Thoracic aorta (tissue), 2 donors: ENCODE data around the gene CCDC195. TPM values are rescaled to one million over a fixed set of nuclear protein-coding genes. Genes with fewer than 3 reads are reported as not detected.

Source experiments
- ATAC-seq: fragments of 150-250 bp; one replicate; pipeline ENCODE4 v1.8.0; 2017; ENCODE audit warnings: low read depth; ENCODE audit not compliant: insufficient number of reproducible peaks, low FRiP score
- DNase-seq: peaks from one replicate; pipeline ENCODE4 v3.0.0-alpha.2; 2020; ENCODE audit warnings: low spot score
- H3K27ac ChIP-seq, 2 donors: fragments of 200-600 bp; sonication (generic); 1 replicate in 1 of 2; 2 replicates in 1 of 2; pipeline ENCODE4 v1.5.1; 2016; ENCODE audit warnings: mild to moderate bottlenecking in 2 of 2, moderate library complexity in 2 of 2
- H3K27me3 ChIP-seq: fragments of 200-600 bp; sonication (generic); replicated peaks from 2 replicates; pipeline ENCODE4 v1.6.0; 2016; ENCODE audit warnings: mild to moderate bottlenecking; ENCODE audit not compliant: insufficient read depth
- H3K36me3 ChIP-seq: fragments of 200-600 bp; sonication (generic); one replicate; pipeline ENCODE4 v1.5.1; 2016
- H3K4me1 ChIP-seq, 2 donors: fragments of 200-600 bp; sonication (generic); 1 replicate in 1 of 2; 2 replicates in 1 of 2; pipeline versions ENCODE4 v1.5.1 to v1.6.0; 2016; ENCODE audit warnings: low read depth in 2 of 2, mild to moderate bottlenecking in 1 of 2; ENCODE audit not compliant: control insufficient read depth in 1 of 2
- H3K4me3 ChIP-seq: fragments of 200-600 bp; sonication (generic); 2 replicates; pipeline ENCODE4 v1.5.1; 2016; ENCODE audit warnings: mild to moderate bottlenecking
- H3K9me3 ChIP-seq: fragments of 200-600 bp; sonication (generic); 2 replicates; pipeline ENCODE4 v1.5.1; 2016
- total RNA-seq, 2 donors: library from RNA; depleted of rRNA; stranded (reverse); fragments of >200 nt; gene quantifications; one replicate each; pipeline versions ENCODE4 v1.1.0 to v1.2.3, GENCODE V29; 2016
- TF ChIP-seq, protein P1 (sequence below): fragments of 200-600 bp; sonication (generic); IDR thresholded peaks from one replicate; pipeline ENCODE4 v1.5.1; 2019; ENCODE audit warnings: antibody characterized with exemption

Gene CCDC195
- total RNA-seq, 2 donors from 2014 or later, result not detected

DNA sequence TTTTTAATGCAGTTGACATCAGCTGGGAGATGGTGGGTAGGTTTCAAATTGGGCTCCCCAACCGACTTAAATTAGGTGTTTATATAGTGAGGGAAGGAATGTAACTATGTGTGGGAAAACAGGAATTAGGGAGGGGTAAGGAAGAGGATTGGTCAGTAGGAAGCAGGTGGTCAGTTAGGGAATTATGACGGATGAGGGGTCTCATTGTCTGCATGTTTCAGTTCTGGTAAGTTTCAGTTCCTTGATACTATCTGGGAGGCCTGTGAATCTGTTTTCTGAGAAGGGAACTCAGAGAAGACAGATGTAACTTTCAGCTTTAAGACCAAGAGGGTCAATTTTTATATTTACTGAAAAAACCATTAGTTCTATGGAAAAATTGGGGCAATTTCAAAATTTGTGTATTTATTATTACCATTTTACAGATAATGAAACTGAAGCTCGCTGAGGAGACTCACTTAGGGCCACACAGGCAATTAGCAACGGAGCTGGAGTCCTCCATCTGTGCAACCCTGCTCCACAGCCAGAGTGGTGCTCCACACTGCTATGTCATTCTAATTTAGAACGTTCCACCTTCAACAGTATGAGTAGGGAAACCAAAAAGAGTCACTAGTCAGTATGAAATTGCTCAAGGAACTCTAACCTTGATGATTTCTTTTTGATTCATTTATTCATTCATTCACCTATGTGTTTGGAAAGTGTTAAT lies 36.0 kb upstream of the CCDC195 start:
- no peak overlapping the region for H3K27ac ChIP-seq
- no peaks in the 10 kb centered on the region for H3K27me3 ChIP-seq
- H3K4me3 ChIP-seq, result no peak overlapping the region
- peaks cover 0 to 10% of the 10 kb centered on the region in 2 donors for H3K4me1 ChIP-seq
- no peak for DNase-seq
- ATAC-seq, result no peak
- H3K9me3 ChIP-seq, result no peaks in the 10 kb centered on the region
- TF ChIP-seq, protein P1, sequence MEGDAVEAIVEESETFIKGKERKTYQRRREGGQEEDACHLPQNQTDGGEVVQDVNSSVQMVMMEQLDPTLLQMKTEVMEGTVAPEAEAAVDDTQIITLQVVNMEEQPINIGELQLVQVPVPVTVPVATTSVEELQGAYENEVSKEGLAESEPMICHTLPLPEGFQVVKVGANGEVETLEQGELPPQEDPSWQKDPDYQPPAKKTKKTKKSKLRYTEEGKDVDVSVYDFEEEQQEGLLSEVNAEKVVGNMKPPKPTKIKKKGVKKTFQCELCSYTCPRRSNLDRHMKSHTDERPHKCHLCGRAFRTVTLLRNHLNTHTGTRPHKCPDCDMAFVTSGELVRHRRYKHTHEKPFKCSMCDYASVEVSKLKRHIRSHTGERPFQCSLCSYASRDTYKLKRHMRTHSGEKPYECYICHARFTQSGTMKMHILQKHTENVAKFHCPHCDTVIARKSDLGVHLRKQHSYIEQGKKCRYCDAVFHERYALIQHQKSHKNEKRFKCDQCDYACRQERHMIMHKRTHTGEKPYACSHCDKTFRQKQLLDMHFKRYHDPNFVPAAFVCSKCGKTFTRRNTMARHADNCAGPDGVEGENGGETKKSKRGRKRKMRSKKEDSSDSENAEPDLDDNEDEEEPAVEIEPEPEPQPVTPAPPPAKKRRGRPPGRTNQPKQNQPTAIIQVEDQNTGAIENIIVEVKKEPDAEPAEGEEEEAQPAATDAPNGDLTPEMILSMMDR, result no peak
- H3K36me3 ChIP-seq, result no peaks in the 10 kb centered on the region

DNA sequence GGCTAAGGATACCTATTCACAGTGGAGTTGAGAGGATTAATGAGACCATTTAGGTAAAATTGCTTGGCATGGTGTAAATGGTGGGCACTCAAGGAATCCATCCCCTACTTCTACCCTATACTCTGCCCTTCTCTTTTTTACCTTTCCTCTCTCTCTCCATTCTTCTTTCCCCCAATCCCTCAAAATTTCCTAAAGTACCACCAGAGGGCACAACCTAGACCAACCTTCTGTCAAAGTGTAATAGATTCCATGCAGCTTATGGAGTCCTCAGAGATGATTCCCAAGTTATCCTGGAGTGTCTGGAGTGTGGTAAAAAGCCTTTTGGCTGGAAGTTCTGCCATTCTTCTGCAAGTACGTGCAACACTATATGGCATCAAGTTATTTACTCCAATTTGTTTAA lies 33.0 kb upstream of the CCDC195 start:
- H3K27ac ChIP-seq, result no peak overlapping the region
- no peaks in the 10 kb centered on the region for H3K27me3 ChIP-seq
- DNase-seq (no peak), ATAC-seq (no peak)
- peaks cover 0 to 4% of the 10 kb centered on the region in 2 donors for H3K4me1 ChIP-seq
- H3K36me3 ChIP-seq, result no peaks in the 10 kb centered on the region
- no peak overlapping the region for H3K4me3 ChIP-seq
- TF ChIP-seq, protein P1, result no peak
- H3K9me3 ChIP-seq, result no peaks in the 10 kb centered on the region

DNA sequence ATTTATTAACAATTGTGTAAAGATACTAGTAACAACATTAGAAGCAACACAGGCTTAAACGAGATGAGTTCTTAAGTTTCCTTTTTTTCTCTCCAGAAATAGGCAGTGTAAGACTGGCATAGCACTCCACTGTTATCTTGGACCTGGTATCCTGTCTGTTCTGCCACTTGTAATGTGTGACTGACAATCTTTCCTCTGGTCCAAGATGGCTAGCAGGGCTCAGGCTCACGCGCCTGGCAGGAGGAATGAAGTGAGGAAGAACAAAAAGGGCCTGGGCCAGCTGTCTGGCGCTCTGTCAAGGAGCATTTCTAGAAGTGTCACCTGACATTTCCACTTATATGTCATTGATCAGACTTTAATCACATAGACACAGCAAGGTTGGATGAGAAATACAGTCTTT lies 31.6 kb upstream of the CCDC195 start:
- TF ChIP-seq, protein P1, result no peak

DNA sequence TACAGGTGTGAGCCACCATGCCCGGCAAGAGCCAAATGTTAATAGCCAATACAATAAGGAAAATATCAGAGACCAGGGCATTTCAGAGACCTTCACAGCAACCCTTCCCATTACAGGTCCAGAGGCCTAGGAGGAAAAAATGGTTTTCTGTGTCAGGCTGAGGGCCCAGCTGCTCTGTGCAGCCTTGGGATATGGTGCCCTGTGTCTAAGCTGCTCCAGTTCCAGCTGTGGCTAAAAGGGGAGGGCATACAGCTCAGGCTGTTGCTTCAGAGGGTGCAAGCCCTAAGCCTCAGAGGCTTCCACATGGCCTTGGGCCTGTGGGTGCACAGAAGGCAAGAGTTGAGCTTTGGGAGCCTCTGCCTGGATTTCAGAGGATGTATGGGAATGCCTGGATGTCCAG lies 20.1 kb upstream of the CCDC195 start:
- Histone ChIP-seq H3K27me3 (no peaks in the 10 kb centered on the region), H3K4me3 (no peak overlapping the region), H3K9me3 (peaks cover 5% of the 10 kb centered on the region), H3K36me3 (no peaks in the 10 kb centered on the region), H3K4me1 (no peaks in the 10 kb centered on the region), H3K27ac (no peak overlapping the region)
- DNase-seq, result no peak
- no peak for ATAC-seq
- TF ChIP-seq, protein P1, result no peak

More for the DNA sequence above, 31.6 kb upstream of the CCDC195 start:
- DNase-seq (no peak), ATAC-seq (no peak)
- H3K9me3 ChIP-seq, result no peaks in the 10 kb centered on the region
- H3K27ac ChIP-seq, result no peak overlapping the region
- no peak overlapping the region for H3K4me3 ChIP-seq
- H3K36me3 ChIP-seq, result no peaks in the 10 kb centered on the region
- H3K27me3 ChIP-seq, result no peaks in the 10 kb centered on the region
- H3K4me1 ChIP-seq, result no peaks in the 10 kb centered on the region

DNA sequence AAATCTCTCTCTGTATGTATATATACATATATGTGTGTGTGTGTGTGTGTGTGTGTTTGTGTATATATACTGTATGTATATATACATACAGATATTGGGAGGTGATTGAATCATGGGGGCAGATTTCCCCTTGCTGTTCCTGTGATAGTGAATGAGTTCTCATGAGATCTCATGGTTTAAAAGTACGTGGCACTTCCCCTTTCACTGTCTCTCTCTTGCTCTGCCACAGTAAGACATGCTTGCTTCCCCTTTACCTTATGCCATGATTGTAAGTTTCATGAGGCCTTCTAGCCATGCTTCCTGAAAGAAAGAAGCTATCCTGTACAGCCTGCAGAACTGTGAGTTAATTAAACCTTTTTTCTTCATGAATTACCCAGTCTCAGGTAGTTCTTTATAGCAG lies 18.8 kb upstream of the CCDC195 start:
- TF ChIP-seq, protein P1, result no peak
- ATAC-seq (no peak), DNase-seq (no peak)
- no peaks in the 10 kb centered on the region for H3K36me3 ChIP-seq
- peaks cover 5% of the 10 kb centered on the region for H3K9me3 ChIP-seq
- no peak overlapping the region for H3K4me3 ChIP-seq
- H3K27me3 ChIP-seq, result no peaks in the 10 kb centered on the region
- no peaks in the 10 kb centered on the region for H3K4me1 ChIP-seq
- no peak overlapping the region for H3K27ac ChIP-seq
